Panc1 (cell line): Measurements from ENCODE around the gene CKAP2L. TPM values are rescaled to one million over a fixed set of nuclear protein-coding genes. Genes with fewer than 3 reads are reported as not detected.

Experiments used
- ATAC-seq: fragments of 200-7000 bp; cut with Tn5 transposase; 2 replicates; pipeline ENCODE4 v1.9.1; 2020; ENCODE audit warnings: mild to moderate bottlenecking, moderate library complexity
- BruUV-seq: library from RNA; stranded (reverse); fragments of 400-500 nt; replicated peaks from 2 replicates; lab custom pipeline; 2021; lab: Mats Ljungman, UMichigan
- CTCF ChIA-PET: fragments of 300-600 bp; sonication (Branson Sonifier 250); formaldehyde crosslinking; loops from one replicate; lab custom pipeline; 2022; ENCODE audit warnings: antibody characterized with exemption; lab: Charles Lee
- POLR2A ChIA-PET: fragments of 300-600 bp; sonication (Branson Sonifier 250); formaldehyde crosslinking; loops from one replicate; lab custom pipeline; 2022; ENCODE audit warnings: antibody characterized with exemption; lab: Charles Lee
- DNase-seq: peaks from one replicate; pipeline ENCODE4 v3.0.0-alpha.2; 2010; ENCODE audit warnings: low read depth, low spot score
- H3K27ac ChIP-seq: 2 replicates; pipeline ENCODE4 v1.5.1; 2011; ENCODE audit warnings: mild to moderate bottlenecking, low read length, inconsistent platforms
- H3K27me3 ChIP-seq: fragments of 200-500 bp; sonication (Bioruptor generic); 2 replicates; pipeline ENCODE4 v1.6.0; 2014; ENCODE audit warnings: low read length, inconsistent platforms; ENCODE audit not compliant: control insufficient read depth, insufficient read depth
- H3K36me3 ChIP-seq: fragments of 200-500 bp; sonication (Bioruptor generic); 2 replicates; pipeline ENCODE4 v1.5.1; 2014; ENCODE audit warnings: inconsistent platforms, mild to moderate bottlenecking, low read length, moderate library complexity; ENCODE audit not compliant: control insufficient read depth, insufficient read depth
- H3K4me1 ChIP-seq: 2 replicates; pipeline ENCODE4 v1.5.1; 2011; ENCODE audit warnings: inconsistent platforms, mild to moderate bottlenecking, low read length, moderate library complexity; ENCODE audit not compliant: control insufficient read depth, insufficient read depth
- H3K4me3 ChIP-seq, 2 experiments: 2 replicates each; pipeline ENCODE4 v1.5.1; 2011 to 2012; ENCODE audit warnings: low read depth in 2 of 2, low read length in 2 of 2, mild to moderate bottlenecking in 2 of 2, inconsistent platforms in 1 of 2, moderate library complexity in 1 of 2
- H3K9me3 ChIP-seq: fragments of 200-500 bp; sonication (Bioruptor generic); 2 replicates; pipeline ENCODE4 v1.5.1; 2014; ENCODE audit warnings: low read depth, mild to moderate bottlenecking, inconsistent platforms, low read length, moderate library complexity; ENCODE audit not compliant: control insufficient read depth, insufficient read depth
- CTCF ChIP-seq: fragments of 450-650 bp; IDR thresholded peaks from 2 replicates; pipeline ENCODE4 v1.5.1; 2017; ENCODE audit warnings: mild to moderate bottlenecking
- POLR2AphosphoS5 ChIP-seq: IDR thresholded peaks from 2 replicates; pipeline ENCODE4 v1.6.1; 2012; ENCODE audit warnings: mild to moderate bottlenecking, low read depth, low read length, moderate library complexity
- REST ChIP-seq, 2 experiments: IDR thresholded peaks; 2 replicates each; pipeline ENCODE4 v1.6.1; 2011 to 2012; ENCODE audit warnings: low read depth in 2 of 2, control low read depth in 1 of 2, low read length in 1 of 2, mild to moderate bottlenecking in 1 of 2, moderate library complexity in 1 of 2; ENCODE audit not compliant: insufficient read depth in 1 of 2
- SIN3A ChIP-seq: IDR thresholded peaks from 2 replicates; pipeline ENCODE4 v1.6.1; 2012; ENCODE audit warnings: low read depth, mild to moderate bottlenecking, low read length, moderate library complexity, borderline replicate concordance; ENCODE audit not compliant: insufficient read depth
- TCF7L2 ChIP-seq: IDR thresholded peaks from 2 replicates; pipeline ENCODE4 v1.6.1; 2011; ENCODE audit warnings: mild to moderate bottlenecking, low read depth, low read length, inconsistent platforms
- in situ Hi-C: cut with HindIII; loops from 2 replicates; pipeline ENCODE4 v1.10.0; 2016; ENCODE audit warnings: low sequenced_read_pairs, low pct_unique_long_range_greater_than_20kb
- intact Hi-C: fragments of 100-400 bp; cut with micrococcal nuclease; formaldehyde crosslinking; loops from one replicate; pipeline ENCODE4 v1.10.0; 2022; ENCODE audit not compliant: unreplicated experiment
- total RNA-seq: library from RNA; stranded (reverse); gene quantifications from one replicate; pipeline ENCODE4 v1.2.1, GENCODE V29; 2021; ENCODE audit not compliant: unreplicated experiment

CKAP2L gene
- total RNA-seq, 1 experiment from 2014 or later = 27.0 TPM

- Histone ChIP-seq H3K9me3 (no peaks in the 10 kb centered on the region), H3K4me3 (no peak overlapping the region), H3K27ac (no peak overlapping the region), H3K27me3 (no peaks in the 10 kb centered on the region; the same call in 1 of the 2 replicates), H3K4me1 (no peaks in the 10 kb centered on the region), H3K36me3 (no peaks in the 10 kb centered on the region)
- POLR2A ChIA-PET = interaction anchor here (0.7 kb wide), 1 partner anchor 123 kb away, joined by 5 read pairs; no protein-coding TSS in a partner anchor
- BruUV-seq = no TSS peak
- ATAC-seq (no peak), DNase-seq (no peak)
- intact Hi-C loops = no loop called here
- in situ Hi-C loops = no loop called here
- CTCF ChIA-PET = no interaction called here
- TF ChIP-seq TCF7L2 (no peak), CTCF (no peak), REST (IDR thresholded peaks at IDR 0.05; ENCODE audit: insufficient read depth in 1 of 2, low read depth in 2 of 2, low read length in 1 of 2) (no peak), SIN3A (no peak), POLR2AphosphoS5 (no peak)
Measured at GRCh38 chr2:112787729-112788393, 23.5 kb upstream of the CKAP2L start.

DNA sequence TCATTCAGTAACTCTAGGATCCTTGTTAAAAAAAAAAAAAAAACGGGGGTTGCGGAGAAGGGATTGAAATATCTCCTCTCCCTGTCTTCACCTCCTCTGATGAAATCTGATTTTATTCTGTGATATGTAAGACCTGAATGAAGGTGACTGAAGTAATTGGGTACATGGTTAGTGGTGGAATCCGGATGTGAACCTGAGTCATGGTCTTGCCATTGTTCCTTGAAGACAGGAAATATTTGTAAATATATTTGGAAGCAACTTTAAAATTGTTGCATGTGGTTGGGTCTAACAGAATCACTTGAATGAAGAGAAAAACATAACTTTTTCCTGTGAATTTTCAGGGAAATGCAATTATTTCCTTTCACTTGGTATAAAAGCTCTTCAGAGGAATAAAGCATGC is 22.9 kb upstream of the CKAP2L start:
- no peak for DNase-seq
- BruUV-seq = no TSS peak
- CTCF ChIA-PET = no interaction called here
- H3K36me3 ChIP-seq = no peaks in the 10 kb centered on the region
- no peaks in the 10 kb centered on the region for H3K4me1 ChIP-seq
- TF ChIP-seq POLR2AphosphoS5 = no peak
- no peak for TF ChIP-seq SIN3A
- no peak for TF ChIP-seq CTCF
- TF ChIP-seq TCF7L2 = no peak
- TF ChIP-seq REST (IDR thresholded peaks at IDR 0.05; ENCODE audit: insufficient read depth in 1 of 2, low read depth in 2 of 2, low read length in 1 of 2) = no peak
- POLR2A ChIA-PET = no interaction called here
- H3K27ac ChIP-seq = no peak overlapping the region
- no peaks in the 10 kb centered on the region; the same call in 1 of the 2 replicates for H3K27me3 ChIP-seq
- in situ Hi-C loops (no loop called here), intact Hi-C loops (no loop called here)
- H3K9me3 ChIP-seq = no peaks in the 10 kb centered on the region
- ATAC-seq = no peak
- no peak overlapping the region for H3K4me3 ChIP-seq
